Measurements from ENCODE around the gene MYO10.
"Not testable (repeated sequence)": the region's sequence is repeated elsewhere in the genome, so short reads cannot be mapped to it uniquely, and the experiment has no call there.

GRCh38 chr5:16874424-16874823, 61.7 kb downstream of the MYO10 start:
- not testable (repeated sequence) for TF ChIP-seq RARB, ZNF8 (CRISPR knock-in tag; IDR thresholded peaks at IDR 0.05)
